ENCODE measurements around the gene GMPPA.

The GMPPA gene

DNA sequence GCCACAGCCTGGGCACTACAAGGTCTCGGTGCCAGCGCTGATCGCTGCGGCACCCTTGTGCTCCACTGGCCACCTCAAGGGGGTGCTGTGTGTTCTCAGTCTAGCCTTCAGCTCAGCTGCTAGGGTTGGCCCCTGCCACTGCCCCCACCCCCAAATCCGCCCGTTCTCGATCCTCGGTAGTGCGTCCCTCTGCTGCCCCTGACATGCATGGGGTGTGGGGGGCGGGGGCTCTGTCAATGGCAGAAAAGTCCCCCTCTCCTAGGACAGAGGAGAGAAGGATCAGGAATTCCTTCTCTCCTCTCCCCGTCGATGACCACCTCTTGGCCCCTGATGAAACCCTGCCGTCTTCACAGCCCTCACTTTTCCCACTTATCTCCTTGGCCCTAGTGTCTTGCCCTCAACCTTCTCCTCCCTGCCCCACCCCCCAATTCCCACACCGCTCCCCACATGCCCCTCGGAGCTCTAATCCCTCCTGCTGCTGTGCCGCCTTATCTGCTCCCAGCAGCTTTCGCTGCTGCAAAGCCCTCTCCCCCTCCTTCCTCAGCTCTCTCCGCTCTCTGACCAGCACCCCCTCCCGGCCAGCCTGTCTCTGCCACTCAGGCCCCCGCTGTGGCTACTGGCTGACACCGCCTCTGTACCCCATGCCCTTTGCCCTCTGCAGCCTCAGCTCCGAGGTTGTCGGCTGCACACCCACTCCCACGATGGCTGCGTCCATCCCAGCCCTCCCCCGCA is 11.3 kb downstream of the GMPPA start:
- H3K27me3 ChIP-seq (ENCODE audit: insufficient read depth, low read length), result peaks cover 51% of the 10 kb centered on the region
- no peak overlapping the region for H3K27ac ChIP-seq (ENCODE audit: low read length)
- H3K36me3 ChIP-seq (ENCODE audit: insufficient read depth, low read depth, low read length), result no peaks in the 10 kb centered on the region; the same call in 1 of the 2 replicates
- peak overlapping the region; percentile 68 for H3K4me3 ChIP-seq (ENCODE audit: low read length)
- H3K4me1 ChIP-seq (ENCODE audit: insufficient read depth, low read length), result peaks cover 37% of the 10 kb centered on the region; the same call in 1 of the 2 replicates
- H3K9ac ChIP-seq (ENCODE audit: low read depth, low read length), result peak overlapping the region; percentile 42; the same call in 1 of the 2 replicates
- H3K9me3 ChIP-seq (ENCODE audit: insufficient read depth, low read depth, low read length), result no peaks in the 10 kb centered on the region

DNA sequence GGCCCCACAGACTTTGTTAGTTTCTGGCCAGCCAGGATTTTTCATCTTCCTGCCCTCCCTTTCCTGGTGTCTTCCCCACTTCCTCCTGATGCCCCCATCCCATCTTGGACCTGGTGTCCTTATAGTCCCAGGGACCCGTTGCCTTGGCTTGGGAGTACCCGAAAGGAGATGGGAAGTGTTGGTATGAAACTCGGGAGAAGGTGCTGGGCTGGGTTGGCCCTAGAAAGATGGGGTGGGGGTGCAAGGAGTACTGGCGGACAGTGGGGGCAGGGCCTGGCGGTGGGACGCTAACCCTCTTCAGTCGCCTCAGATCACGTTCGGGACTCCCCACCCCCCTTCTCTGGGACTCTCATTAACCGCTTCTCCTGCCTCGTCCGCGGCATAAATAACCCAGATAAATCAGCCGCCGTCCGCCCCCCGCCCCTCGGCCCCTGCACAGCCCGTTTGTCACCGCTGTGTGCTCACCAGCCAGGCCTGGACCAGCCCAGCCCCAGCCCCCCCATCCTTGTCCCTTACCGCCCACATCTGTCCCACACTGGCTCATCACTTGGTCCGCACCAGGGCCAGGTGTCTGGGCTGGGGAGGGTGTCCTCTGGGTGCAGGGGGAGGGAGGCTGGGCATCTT is 11.9 kb downstream of the GMPPA start:
- Histone ChIP-seq H3K4me1 (ENCODE audit: insufficient read depth, low read length) (peaks cover 37% of the 10 kb centered on the region; the same call in 1 of the 2 replicates), H3K4me3 (ENCODE audit: low read length) (peak overlapping the region; percentile 68; the same call in 1 of the 2 replicates), H3K27ac (ENCODE audit: low read length) (no peak overlapping the region), H3K27me3 (ENCODE audit: insufficient read depth, low read length) (peaks cover 58% of the 10 kb centered on the region), H3K9me3 (ENCODE audit: insufficient read depth, low read depth, low read length) (no peaks in the 10 kb centered on the region), H3K9ac (ENCODE audit: low read depth, low read length) (no peak overlapping the region), H3K36me3 (ENCODE audit: insufficient read depth, low read depth, low read length) (no peaks in the 10 kb centered on the region)

DNA sequence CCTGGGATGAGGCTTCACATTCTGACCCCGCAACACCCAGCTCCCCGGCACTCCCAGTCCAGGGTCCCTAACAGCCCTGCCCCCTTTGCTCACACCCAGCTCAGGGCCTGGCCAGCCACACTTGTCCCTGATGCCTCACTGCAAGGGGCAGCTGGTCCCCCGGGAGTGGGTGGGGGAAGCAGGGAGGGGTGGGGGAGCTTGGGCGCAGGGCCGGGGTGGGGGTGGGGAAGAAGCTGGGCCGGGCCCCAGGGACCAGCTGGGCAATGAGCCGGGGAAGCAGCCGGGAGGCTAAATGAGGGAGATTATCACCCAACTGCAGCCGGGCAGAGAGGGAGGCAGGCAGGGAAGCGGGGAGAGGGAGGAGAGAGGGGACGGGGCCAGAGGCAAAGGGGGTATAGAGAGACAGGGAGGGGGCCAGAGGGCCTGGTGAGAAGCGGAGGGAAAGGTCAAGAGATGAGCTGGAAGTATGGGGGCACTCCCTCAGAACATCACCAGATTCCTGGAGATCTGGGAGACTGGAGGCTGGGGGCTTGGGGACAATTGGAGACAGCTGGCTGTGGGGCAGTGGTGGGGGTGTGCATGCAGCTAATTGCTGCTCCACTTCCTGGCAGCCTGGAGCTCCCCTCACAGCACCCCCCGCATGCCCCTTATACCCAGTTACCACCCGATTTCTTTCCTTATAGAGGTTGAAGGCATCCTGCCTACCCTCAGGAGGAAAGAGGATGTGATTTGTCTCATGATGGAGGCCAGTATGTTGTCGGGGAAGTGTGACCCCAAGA is 13.0 kb downstream of the GMPPA start:
- Histone ChIP-seq H3K9me3 (ENCODE audit: insufficient read depth, low read depth, low read length) (no peaks in the 10 kb centered on the region), H3K27ac (ENCODE audit: low read length) (no peak overlapping the region), H3K4me3 (ENCODE audit: low read length) (no peak overlapping the region), H3K36me3 (ENCODE audit: insufficient read depth, low read depth, low read length) (no peaks in the 10 kb centered on the region), H3K27me3 (ENCODE audit: insufficient read depth, low read length) (peaks cover 69% of the 10 kb centered on the region), H3K4me1 (ENCODE audit: insufficient read depth, low read length) (peaks cover 31% of the 10 kb centered on the region; the same call in 1 of the 2 replicates), H3K9ac (ENCODE audit: low read depth, low read length) (no peak overlapping the region)

DNA sequence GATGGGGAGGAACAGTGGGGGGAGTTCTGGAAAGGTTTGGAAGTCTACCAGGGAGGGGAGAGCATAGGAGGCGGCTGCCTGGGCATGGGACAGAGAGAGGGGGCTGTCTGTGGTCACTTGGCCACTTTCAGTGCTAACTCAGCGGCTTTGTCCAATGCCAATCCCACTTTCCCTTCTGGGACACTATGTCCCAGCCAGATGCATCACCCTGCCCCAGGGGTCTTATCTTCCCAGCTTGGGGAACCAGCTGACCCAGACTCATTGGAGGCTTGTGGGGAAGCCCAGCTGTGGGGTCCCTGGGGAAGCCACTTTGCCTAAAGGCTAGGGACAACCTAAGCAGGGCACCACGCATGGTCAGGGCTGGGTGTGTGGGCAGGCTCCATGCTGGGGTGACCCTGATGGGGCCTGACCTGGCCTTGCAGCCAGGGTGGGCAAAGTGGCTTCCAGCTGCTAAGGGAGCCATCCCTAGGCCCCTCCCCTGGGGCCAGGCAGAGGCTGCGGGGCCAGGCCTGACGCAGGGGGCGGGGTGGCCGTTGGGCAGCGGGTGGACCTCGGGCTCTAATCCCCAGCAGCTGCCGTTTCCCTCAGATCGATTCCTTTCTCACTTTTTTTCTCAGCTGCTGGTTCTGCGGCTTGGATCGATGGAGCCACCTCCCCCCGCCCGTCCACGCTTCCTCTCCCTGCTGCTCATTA is 14.0 kb downstream of the GMPPA start:
- peaks cover 23% of the 10 kb centered on the region; the same call in 1 of the 2 replicates for H3K4me1 ChIP-seq (ENCODE audit: insufficient read depth, low read length)
- no peaks in the 10 kb centered on the region for H3K9me3 ChIP-seq (ENCODE audit: insufficient read depth, low read depth, low read length)
- H3K4me3 ChIP-seq (ENCODE audit: low read length), result no peak overlapping the region
- H3K36me3 ChIP-seq (ENCODE audit: insufficient read depth, low read depth, low read length), result no peaks in the 10 kb centered on the region
- H3K9ac ChIP-seq (ENCODE audit: low read depth, low read length), result no peak overlapping the region
- H3K27me3 ChIP-seq (ENCODE audit: insufficient read depth, low read length), result peaks cover 78% of the 10 kb centered on the region
- H3K27ac ChIP-seq (ENCODE audit: low read length), result no peak overlapping the region

GRCh38 chr2:219513787-219514186 is 15.1 kb downstream of the GMPPA start:
- H3K27me3 ChIP-seq (ENCODE audit: insufficient read depth, low read length), result peaks cover 88% of the 10 kb centered on the region
- H3K9ac ChIP-seq (ENCODE audit: low read depth, low read length), result no peak overlapping the region; the same call in 1 of the 2 replicates
- H3K4me3 ChIP-seq (ENCODE audit: low read length), result peak overlapping the region; percentile 29; the same call in 1 of the 2 replicates
- H3K9me3 ChIP-seq (ENCODE audit: insufficient read depth, low read depth, low read length), result no peaks in the 10 kb centered on the region
- H3K4me1 ChIP-seq (ENCODE audit: insufficient read depth, low read length), result peaks cover 18% of the 10 kb centered on the region; the same call in 1 of the 2 replicates
- no peak overlapping the region for H3K27ac ChIP-seq (ENCODE audit: low read length)
- H3K36me3 ChIP-seq (ENCODE audit: insufficient read depth, low read depth, low read length), result no peaks in the 10 kb centered on the region

GRCh38 chr2:219514196-219514761 is 15.6 kb downstream of the GMPPA start, which contains the start of gene ASIC4:
Gene ASIC4, plus strand, starts transcription at chr2:219514482. Its CDS starts 243 bp downstream, at chr2:219514725.
- Histone ChIP-seq H3K4me3 (ENCODE audit: low read length) (peak within 1 kb of the TSS; percentile 29; the same call in 1 of the 2 replicates), H3K9me3 (ENCODE audit: insufficient read depth, low read depth, low read length) (no peaks in the 10 kb centered on the region), H3K36me3 (ENCODE audit: insufficient read depth, low read depth, low read length) (no peaks in the 10 kb centered on the region), H3K27me3 (ENCODE audit: insufficient read depth, low read length) (peaks cover 88% of the 10 kb centered on the region), H3K4me1 (ENCODE audit: insufficient read depth, low read length) (peaks cover 15% of the 10 kb centered on the region; the same call in 1 of the 2 replicates), H3K9ac (ENCODE audit: low read depth, low read length) (no peak within 1 kb of the TSS; the same call in 1 of the 2 replicates), H3K27ac (ENCODE audit: low read length) (no peak within 1 kb of the TSS)

GRCh38 chr2:219514836-219515235 is 16.1 kb downstream of the GMPPA start:
- peaks cover 84% of the 10 kb centered on the region for H3K27me3 ChIP-seq (ENCODE audit: insufficient read depth, low read length)

GRCh38 chr2:219515874-219516629 is 17.4 kb downstream of the GMPPA start:
- Histone ChIP-seq H3K4me3 (ENCODE audit: low read length) (no peak overlapping the region), H3K4me1 (ENCODE audit: insufficient read depth, low read length) (peaks cover 8% of the 10 kb centered on the region; the same call in 1 of the 2 replicates), H3K36me3 (ENCODE audit: insufficient read depth, low read depth, low read length) (no peaks in the 10 kb centered on the region), H3K9ac (ENCODE audit: low read depth, low read length) (no peak overlapping the region), H3K9me3 (ENCODE audit: insufficient read depth, low read depth, low read length) (no peaks in the 10 kb centered on the region), H3K27ac (ENCODE audit: low read length) (no peak overlapping the region), H3K27me3 (ENCODE audit: insufficient read depth, low read length) (peaks cover 76% of the 10 kb centered on the region)

More at GRCh38 chr2:219514836-219515235, 16.1 kb downstream of the GMPPA start:
- Histone ChIP-seq H3K4me1 (ENCODE audit: insufficient read depth, low read length) (peaks cover 13% of the 10 kb centered on the region; the same call in 1 of the 2 replicates), H3K9ac (ENCODE audit: low read depth, low read length) (no peak overlapping the region), H3K27ac (ENCODE audit: low read length) (no peak overlapping the region), H3K36me3 (ENCODE audit: insufficient read depth, low read depth, low read length) (no peaks in the 10 kb centered on the region), H3K4me3 (ENCODE audit: low read length) (no peak overlapping the region), H3K9me3 (ENCODE audit: insufficient read depth, low read depth, low read length) (no peaks in the 10 kb centered on the region)

- no peak overlapping the region for H3K4me3 ChIP-seq (ENCODE audit: low read length)
These were observed 18.2 kb downstream of the GMPPA start for GRCh38 chr2:219516888-219517287.

More at GRCh38 chr2:219516888-219517287, 18.2 kb downstream of the GMPPA start:
- H3K9ac ChIP-seq (ENCODE audit: low read depth, low read length), result no peak overlapping the region
- H3K27me3 ChIP-seq (ENCODE audit: insufficient read depth, low read length), result peaks cover 67% of the 10 kb centered on the region
- H3K36me3 ChIP-seq (ENCODE audit: insufficient read depth, low read depth, low read length), result no peaks in the 10 kb centered on the region
- H3K9me3 ChIP-seq (ENCODE audit: insufficient read depth, low read depth, low read length), result no peaks in the 10 kb centered on the region
- H3K4me1 ChIP-seq (ENCODE audit: insufficient read depth, low read length), result peaks cover 10% of the 10 kb centered on the region; the same call in 1 of the 2 replicates
- no peak overlapping the region for H3K27ac ChIP-seq (ENCODE audit: low read length)

Data from iPS-20b (cell line).